Naive thymus-derived CD4-positive, alpha-beta T cell (primary cell): ENCODE results near the gene ZW10. TPM values are rescaled to one million over a fixed set of nuclear protein-coding genes. Genes with fewer than 3 reads are reported as not detected.
A peak's percentile ranks its signal among the peaks of the same experiment; 100 is the strongest.

Experiments
- ATAC-seq: fragments of 150-1000 bp; cut with Tn5 transposase; 2 replicates; pipeline ENCODE4 v1.10.0; 2021; ENCODE audit warnings: mild to moderate bottlenecking, moderate library complexity
- CTCF ChIA-PET: fragments of 350-600 bp; sonication (Branson Sonifier 250); formaldehyde crosslinking; loops from one replicate; lab custom pipeline; 2021; ENCODE audit warnings: antibody characterized with exemption; lab: Charles Lee
- POLR2A ChIA-PET: fragments of 350-600 bp; sonication (Branson Sonifier 250); formaldehyde crosslinking; loops from one replicate; lab custom pipeline; 2021; ENCODE audit warnings: antibody characterized with exemption, inconsistent platforms; lab: Charles Lee
- DNase-seq, 9 donors: peaks; one replicate each; pipeline versions ENCODE4 v3.0.0 to v3.0.0-alpha.2; 2020 to 2022; ENCODE audit warnings: mixed read lengths in 1 of 9
- H3K27ac ChIP-seq: one replicate; pipeline ENCODE4 v1.7.0; 2013; ENCODE audit warnings: mild to moderate bottlenecking, low read depth, low read length, moderate library complexity
- H3K27me3 ChIP-seq, 2 donors: one replicate each; pipeline ENCODE4 v1.7.0; 2013; ENCODE audit warnings: low read length in 2 of 2, mild to moderate bottlenecking in 2 of 2, moderate library complexity in 2 of 2; ENCODE audit not compliant: control insufficient read depth in 2 of 2, insufficient read depth in 2 of 2
- H3K36me3 ChIP-seq, 3 experiments: 1 replicate in 2 of 3; 2 replicates in 1 of 3; pipeline ENCODE4 v1.7.0; 2013; ENCODE audit warnings: low read length in 3 of 3, mild to moderate bottlenecking in 3 of 3, moderate library complexity in 1 of 3; ENCODE audit not compliant: insufficient read depth in 3 of 3, control insufficient read depth in 2 of 3
- H3K4me1 ChIP-seq, 2 donors: one replicate each; pipeline ENCODE4 v1.7.0; 2013; ENCODE audit warnings: low read length in 2 of 2, mild to moderate bottlenecking in 2 of 2, moderate library complexity in 1 of 2; ENCODE audit not compliant: control insufficient read depth in 2 of 2, insufficient read depth in 2 of 2
- H3K4me3 ChIP-seq: 2 replicates; pipeline ENCODE4 v1.7.0; 2013; ENCODE audit warnings: mild to moderate bottlenecking, low read length
- H3K9me3 ChIP-seq, 3 experiments: 1 replicate in 2 of 3; 2 replicates in 1 of 3; pipeline ENCODE4 v1.7.0; 2013; ENCODE audit warnings: low read length in 3 of 3; ENCODE audit not compliant: control insufficient read depth in 2 of 3
- H3K27ac Mint-ChIP-seq, 9 donors: one replicate each; pipeline ENCODE4 v1.8.0; 2020 to 2022; ENCODE audit warnings: mixed read lengths in 9 of 9, mild to moderate bottlenecking in 8 of 9, moderate library complexity in 5 of 9, inconsistent platforms in 2 of 9
- H3K27me3 Mint-ChIP-seq, 5 donors: one replicate each; pipeline ENCODE4 v1.8.0; 2021 to 2022; ENCODE audit warnings: mixed read lengths in 5 of 5, mild to moderate bottlenecking in 1 of 5
- H3K36me3 Mint-ChIP-seq, 5 donors: one replicate each; pipeline ENCODE4 v1.8.0; 2020 to 2022; ENCODE audit warnings: mixed read lengths in 5 of 5, mild to moderate bottlenecking in 3 of 5, inconsistent platforms in 1 of 5
- H3K4me1 Mint-ChIP-seq, 7 donors: one replicate each; pipeline ENCODE4 v1.8.0; 2020 to 2022; ENCODE audit warnings: mixed read lengths in 7 of 7, mild to moderate bottlenecking in 3 of 7, inconsistent platforms in 1 of 7
- H3K4me3 Mint-ChIP-seq, 10 donors: one replicate each; pipeline ENCODE4 v1.8.0; 2020 to 2022; ENCODE audit warnings: mild to moderate bottlenecking in 10 of 10, mixed read lengths in 10 of 10, moderate library complexity in 6 of 10, inconsistent platforms in 2 of 10
- H3K9me3 Mint-ChIP-seq, 11 donors: one replicate each; pipeline ENCODE4 v1.8.0; 2020 to 2022; ENCODE audit warnings: mixed read lengths in 11 of 11, mild to moderate bottlenecking in 4 of 11, inconsistent platforms in 1 of 11, moderate library complexity in 1 of 11
- intact Hi-C, 2 donors: fragments of 100-400 bp; cut with micrococcal nuclease; formaldehyde crosslinking; loops; one replicate each; pipeline ENCODE4 v1.15.1; 2023
- polyA plus RNA-seq, 2 donors: library from polyadenylated mRNA; unstranded; fragments of 300-500 nt; fragmentation: Illumina TruSeq; gene quantifications; one replicate each; pipeline ENCODE4 v1.2.3, GENCODE V29; 2021
- total RNA-seq, 6 experiments: library from RNA in 5 of 6; stranded (reverse) in 5 of 6; gene quantifications; 1 replicate in 5 of 6; 2 replicates in 1 of 6; pipeline ENCODE4 v1.2.3 and lab custom pipeline; 2021 to 2026

Gene ZW10, protein sequence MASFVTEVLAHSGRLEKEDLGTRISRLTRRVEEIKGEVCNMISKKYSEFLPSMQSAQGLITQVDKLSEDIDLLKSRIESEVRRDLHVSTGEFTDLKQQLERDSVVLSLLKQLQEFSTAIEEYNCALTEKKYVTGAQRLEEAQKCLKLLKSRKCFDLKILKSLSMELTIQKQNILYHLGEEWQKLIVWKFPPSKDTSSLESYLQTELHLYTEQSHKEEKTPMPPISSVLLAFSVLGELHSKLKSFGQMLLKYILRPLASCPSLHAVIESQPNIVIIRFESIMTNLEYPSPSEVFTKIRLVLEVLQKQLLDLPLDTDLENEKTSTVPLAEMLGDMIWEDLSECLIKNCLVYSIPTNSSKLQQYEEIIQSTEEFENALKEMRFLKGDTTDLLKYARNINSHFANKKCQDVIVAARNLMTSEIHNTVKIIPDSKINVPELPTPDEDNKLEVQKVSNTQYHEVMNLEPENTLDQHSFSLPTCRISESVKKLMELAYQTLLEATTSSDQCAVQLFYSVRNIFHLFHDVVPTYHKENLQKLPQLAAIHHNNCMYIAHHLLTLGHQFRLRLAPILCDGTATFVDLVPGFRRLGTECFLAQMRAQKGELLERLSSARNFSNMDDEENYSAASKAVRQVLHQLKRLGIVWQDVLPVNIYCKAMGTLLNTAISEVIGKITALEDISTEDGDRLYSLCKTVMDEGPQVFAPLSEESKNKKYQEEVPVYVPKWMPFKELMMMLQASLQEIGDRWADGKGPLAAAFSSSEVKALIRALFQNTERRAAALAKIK
- total RNA-seq (10 to 100 TPM in 3 of 5 experiments, 1 to 10 TPM in 2; 5.0 to 19.0 (median 10.2) TPM), polyA plus RNA-seq (10 to 100 TPM; 13.8 to 21.2 TPM), total RNA-seq (lab: John Stamatoyannopoulos, UW) (14.1 reads per million, percentile 43 among the genes with 10 or more reads in this experiment)

DNA sequence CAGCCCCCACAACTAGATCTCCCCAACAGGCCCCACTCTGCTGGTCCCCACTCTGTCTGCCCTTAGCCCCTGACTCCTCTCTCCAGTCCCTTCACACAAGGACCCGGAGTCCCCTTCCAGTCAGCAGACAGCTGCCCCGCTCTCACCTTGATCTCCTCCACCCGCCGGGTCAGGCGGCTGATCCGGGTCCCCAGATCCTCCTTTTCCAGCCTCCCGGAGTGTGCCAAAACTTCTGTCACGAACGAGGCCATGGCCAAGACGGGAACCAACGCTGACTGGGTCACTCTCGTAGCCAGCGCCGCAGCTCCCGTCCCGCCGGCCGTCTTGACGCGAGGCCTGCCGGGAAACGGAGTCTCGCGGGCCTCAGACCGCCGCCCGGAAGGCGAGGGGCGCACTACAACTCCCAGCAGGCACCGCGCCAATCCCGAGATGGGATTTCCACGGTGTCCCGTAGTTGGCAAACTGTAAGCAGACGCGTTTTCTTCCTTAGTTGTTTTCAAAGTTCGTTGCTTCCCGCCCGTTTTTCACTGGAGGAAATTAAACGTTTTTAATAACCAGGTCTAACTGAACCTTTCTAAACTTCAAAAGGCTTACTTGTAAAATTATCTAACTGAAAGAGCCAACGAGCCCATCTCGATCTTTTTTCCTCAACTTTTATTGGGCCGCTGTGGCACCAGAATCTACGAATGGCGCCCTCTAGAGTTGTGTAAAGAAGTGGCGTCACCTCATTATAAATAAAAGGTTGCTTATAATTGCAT lies at the start of gene ZW10:
Gene ZW10 (minus strand): TSS at position 277 of the 758 bp plus-strand sequence. CDS start 26 bp downstream, at position 251.
- intact Hi-C loops: loop anchor here (1.0 to 10.0 kb wide), 14 partner anchors 23 to 1902 kb away; partner anchors contain the start of genes C11orf71 (in 2 of the 2), PTS (in 2 of the 2), RBM7 (in 2 of the 2) and TTC12 (in 2 of the 2)
- peaks cover 0 to 4% of the 10 kb centered on the region in 2 donors for H3K4me1 ChIP-seq
- peak within 1 kb of the TSS; percentile 81 for H3K27ac ChIP-seq
- ATAC-seq (peak; percentile 99), DNase-seq (peak; percentile 86 to 92 (median 91))
- H3K27me3 ChIP-seq: no peaks in the 10 kb centered on the region
- ChIA-PET POLR2A (interaction anchor here (0.6 kb wide), 1 partner anchor 1597 kb away, joined by 3 read pairs; no protein-coding TSS in a partner anchor), CTCF (interaction anchor here (0.5 to 0.8 kb wide), 3 partner anchors 13 to 460 kb away, joined by 3 read pairs; no protein-coding TSS in a partner anchor)
- H3K9me3 ChIP-seq: no peaks in the 10 kb centered on the region
- no peaks in the 10 kb centered on the region for H3K9me3 Mint-ChIP-seq
- peak within 1 kb of the TSS; percentile 92 to 100 (median 98) for H3K4me3 Mint-ChIP-seq
- H3K4me1 Mint-ChIP-seq: peaks cover 19 to 39% (median 30%) of the 10 kb centered on the region in 7 donors
- peaks cover 0 to 9% (median 0%) of the 10 kb centered on the region in 3 experiments for H3K36me3 ChIP-seq
- H3K27me3 Mint-ChIP-seq: peaks cover 0 to 10% (median 0%) of the 10 kb centered on the region in 5 donors
- H3K36me3 Mint-ChIP-seq: peaks cover 0 to 8% (median 4%) of the 10 kb centered on the region in 5 donors
- peak within 1 kb of the TSS; percentile 89 to 97 (median 95) for H3K27ac Mint-ChIP-seq
- H3K4me3 ChIP-seq: peak within 1 kb of the TSS; percentile 86

DNA sequence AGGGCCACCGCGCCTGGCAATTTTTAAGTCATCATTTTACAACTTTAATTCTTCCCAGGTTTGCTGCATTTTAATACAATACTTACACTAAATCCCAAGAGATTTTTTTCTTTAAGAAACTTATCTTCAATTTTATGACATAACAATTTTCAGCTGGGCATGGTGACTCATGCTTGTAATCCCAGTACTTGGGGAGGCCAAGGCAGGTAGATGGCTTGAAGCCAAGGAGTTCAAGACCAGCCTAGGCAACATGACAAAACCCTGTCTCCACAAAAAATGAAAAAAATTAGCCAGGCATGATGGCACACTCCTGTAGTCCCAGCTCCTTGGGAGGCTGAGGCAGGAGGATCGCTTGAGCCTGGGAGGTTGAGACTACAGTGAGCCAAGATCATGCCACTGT lies 44.9 kb upstream of the ZW10 start:
- H3K9me3 ChIP-seq: no peaks in the 10 kb centered on the region
- ATAC-seq (no peak), DNase-seq (no peak)
- CTCF ChIA-PET: no interaction called here
- H3K27ac ChIP-seq: no peak overlapping the region
- H3K27me3 ChIP-seq: no peaks in the 10 kb centered on the region
- intact Hi-C loops: no loop called here
- no peaks in the 10 kb centered on the region for H3K4me1 ChIP-seq
- H3K27ac Mint-ChIP-seq: no peak overlapping the region
- H3K4me3 ChIP-seq: no peak overlapping the region
- POLR2A ChIA-PET: no interaction called here
- no peaks in the 10 kb centered on the region for H3K27me3 Mint-ChIP-seq
- peaks cover 0 to 3% (median 0%) of the 10 kb centered on the region in 7 donors for H3K4me1 Mint-ChIP-seq
- no peak overlapping the region for H3K4me3 Mint-ChIP-seq
- peaks cover 0 to 13% (median 4%) of the 10 kb centered on the region in 3 experiments for H3K36me3 ChIP-seq
- H3K36me3 Mint-ChIP-seq: peaks cover 13 to 66% (median 41%) of the 10 kb centered on the region in 5 donors
- H3K9me3 Mint-ChIP-seq: no peaks in the 10 kb centered on the region

DNA sequence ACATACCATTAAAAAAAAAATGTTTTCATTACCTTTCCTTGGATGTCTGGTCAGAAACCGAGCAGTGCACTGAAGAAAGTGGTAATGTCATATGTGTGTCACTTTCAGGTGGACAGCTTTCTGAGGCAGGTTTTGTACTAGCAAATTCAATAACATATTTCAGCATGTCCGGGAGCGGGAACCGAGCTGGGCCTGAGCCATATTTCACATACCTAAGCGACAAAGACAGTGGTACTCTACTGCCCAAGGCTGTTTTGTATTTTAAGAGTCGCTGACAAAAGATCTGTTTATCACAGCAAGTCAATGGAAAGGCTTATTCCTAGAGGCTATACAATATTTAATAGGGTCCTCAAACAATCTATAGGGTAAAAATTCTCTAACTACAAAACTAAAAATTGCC lies 44.1 kb upstream of the ZW10 start:
- Mint-ChIP-seq H3K36me3 (peaks cover 9 to 64% (median 36%) of the 10 kb centered on the region in 5 donors), H3K27me3 (no peaks in the 10 kb centered on the region), H3K27ac (no peak overlapping the region), H3K9me3 (no peaks in the 10 kb centered on the region), H3K4me3 (no peak overlapping the region), H3K4me1 (peaks cover 0 to 3% (median 0%) of the 10 kb centered on the region in 7 donors)
- CTCF ChIA-PET: no interaction called here
- intact Hi-C loops: no loop called here
- DNase-seq (no peak), ATAC-seq (no peak)
- Histone ChIP-seq H3K4me1 (no peaks in the 10 kb centered on the region), H3K4me3 (no peak overlapping the region), H3K9me3 (no peaks in the 10 kb centered on the region), H3K36me3 (peaks cover 0 to 7% (median 2%) of the 10 kb centered on the region in 3 experiments), H3K27me3 (no peaks in the 10 kb centered on the region), H3K27ac (no peak overlapping the region)
- POLR2A ChIA-PET: no interaction called here

DNA sequence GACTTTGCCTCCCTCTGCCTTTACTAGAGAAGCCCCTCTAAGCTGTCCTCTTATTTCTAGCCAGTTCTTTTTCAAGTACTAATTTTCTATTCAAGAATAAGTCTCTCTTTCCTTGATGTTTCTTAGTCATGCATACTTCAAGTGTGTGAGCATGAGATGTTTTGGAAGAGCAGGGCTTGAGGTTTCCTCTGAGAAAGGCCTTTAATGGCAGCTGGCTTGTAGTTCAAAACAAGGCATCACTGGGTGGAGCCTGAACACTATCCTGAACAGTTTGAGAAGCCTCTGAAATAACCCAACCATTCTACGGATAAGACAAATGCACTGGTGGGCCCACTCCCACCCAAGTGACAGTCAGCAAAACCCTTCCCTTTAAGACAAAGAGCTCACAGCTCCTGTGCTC lies 43.7 kb upstream of the ZW10 start:
- DNase-seq: no peak
- peaks cover 7 to 65% (median 34%) of the 10 kb centered on the region in 5 donors for H3K36me3 Mint-ChIP-seq

DNA sequence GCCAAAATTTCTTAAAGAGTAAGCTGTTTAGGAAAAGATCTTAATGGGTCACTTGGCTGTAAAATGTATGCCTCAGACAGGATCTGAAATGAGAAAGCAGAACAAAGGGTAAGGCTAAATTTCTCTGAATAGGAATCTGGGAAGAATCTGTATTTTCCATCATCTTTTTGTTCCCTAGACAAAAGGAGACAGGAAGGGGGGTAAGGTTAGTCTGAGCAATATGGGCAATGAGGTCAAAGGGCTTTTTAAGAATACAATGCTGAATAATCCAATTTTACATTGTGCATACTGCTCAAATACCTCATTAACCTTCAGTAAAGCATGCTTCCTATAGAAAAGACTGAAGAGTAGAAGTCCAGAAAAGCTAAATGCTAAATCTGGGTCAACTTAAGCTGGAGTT lies 40.7 kb upstream of the ZW10 start:
- Histone ChIP-seq H3K36me3 (peaks cover 0 to 4% (median 0%) of the 10 kb centered on the region in 3 experiments), H3K4me3 (no peak overlapping the region), H3K9me3 (no peaks in the 10 kb centered on the region), H3K27ac (no peak overlapping the region), H3K27me3 (no peaks in the 10 kb centered on the region), H3K4me1 (no peaks in the 10 kb centered on the region)
- ATAC-seq: no peak
- ChIA-PET CTCF (interaction anchor here (0.7 kb wide), 1 partner anchor 1674 kb away, joined by 3 read pairs; no protein-coding TSS in a partner anchor), POLR2A (no interaction called here)
- H3K36me3 Mint-ChIP-seq: peaks cover 0 to 63% (median 30%) of the 10 kb centered on the region in 5 donors
- no peak overlapping the region for H3K4me3 Mint-ChIP-seq
- H3K27ac Mint-ChIP-seq: peak overlapping the region in 1 of 9 donors; percentile 43
- no peaks in the 10 kb centered on the region for H3K27me3 Mint-ChIP-seq
- intact Hi-C loops: loop anchor here in 1 of 2 donors (5.0 kb wide), 1 partner anchor 43 kb away; no protein-coding TSS in a partner anchor
- H3K4me1 Mint-ChIP-seq: peaks cover 0 to 3% (median 0%) of the 10 kb centered on the region in 7 donors
- no peaks in the 10 kb centered on the region for H3K9me3 Mint-ChIP-seq
- DNase-seq: no peak

More for the DNA sequence above, 43.7 kb upstream of the ZW10 start:
- ATAC-seq: no peak
- H3K36me3 ChIP-seq: peaks cover 0 to 4% (median 0%) of the 10 kb centered on the region in 3 experiments
- Mint-ChIP-seq H3K4me3 (no peak overlapping the region), H3K27me3 (no peaks in the 10 kb centered on the region), H3K9me3 (no peaks in the 10 kb centered on the region), H3K27ac (no peak overlapping the region), H3K4me1 (peaks cover 0 to 3% (median 0%) of the 10 kb centered on the region in 7 donors)
- no peaks in the 10 kb centered on the region for H3K27me3 ChIP-seq
- no peak overlapping the region for H3K27ac ChIP-seq
- no peak overlapping the region for H3K4me3 ChIP-seq
- H3K9me3 ChIP-seq: no peaks in the 10 kb centered on the region
- no peaks in the 10 kb centered on the region for H3K4me1 ChIP-seq
- intact Hi-C loops: no loop called here
- ChIA-PET POLR2A (no interaction called here), CTCF (no interaction called here)
